ENCODE results near the gene HS6ST1. TPM values are rescaled to one million over a fixed set of nuclear protein-coding genes. Genes with fewer than 3 reads are reported as not detected.
"Not testable (repeated sequence)": the region's sequence is repeated elsewhere in the genome, so short reads cannot be mapped to it uniquely, and the experiment has no call there.

HS6ST1 gene
- total and polyA plus RNA-seq, 2 donors (not counting 1 experiment from before 2014, with no cell fraction given): 7.8 to 22.7 TPM

- H3K27me3 Mint-ChIP-seq; H3K27me3 ChIP-seq (replicated peaks in 1 of 4; ENCODE audit: control extremely low read depth in 1 of 4, control insufficient read depth in 3 of 4, insufficient read depth in 4 of 4, low read length in 3 of 4); H2AFZ ChIP-seq (ENCODE audit: insufficient read depth, low read depth, low read length, poor library complexity, severe bottlenecking); H3K79me2 ChIP-seq (ENCODE audit: control insufficient read depth, insufficient read depth, low read length); H3K4me1 ChIP-seq (ENCODE audit: control insufficient read depth in 2 of 2, insufficient read depth in 2 of 2, low read length in 2 of 2); intact Hi-C loops (cut with micrococcal nuclease); H3K4me3 ChIP-seq (ENCODE audit: control extremely low read depth in 1 of 5, extremely low read depth in 1 of 5, insufficient read depth in 1 of 5, low read depth in 2 of 5, low read length in 4 of 5); H3K9me3 ChIP-seq (ENCODE audit: control extremely low read depth in 1 of 3, control insufficient read depth in 2 of 3, insufficient read depth in 1 of 3, low read length in 2 of 3); H3K4me3 Mint-ChIP-seq; H4K20me1 ChIP-seq (ENCODE audit: control insufficient read depth, insufficient read depth, low read length, poor library complexity, severe bottlenecking); H3K4me1 Mint-ChIP-seq; H3K9me3 Mint-ChIP-seq (ENCODE audit: insufficient read depth); H3K4me2 ChIP-seq (replicated peaks; ENCODE audit: low read depth, low read length, poor library complexity, severe bottlenecking); H3K27ac Mint-ChIP-seq; ATAC-seq (ENCODE audit: low read depth); H3K27ac ChIP-seq (ENCODE audit: low read length in 2 of 2); POLR2A ChIA-PET; CTCF ChIA-PET; H3K36me3 ChIP-seq (replicated peaks in 1 of 2; ENCODE audit: control extremely low read depth in 1 of 2, control insufficient read depth in 1 of 2, extremely low read depth in 1 of 2, insufficient read depth in 2 of 2, low read length in 1 of 2); H3K9ac ChIP-seq (ENCODE audit: low read length); DNase-seq: not testable (repeated sequence)
- 89% methylated on average over 8 of the region's 11 CpGs for WGBS (ENCODE audit: insufficient coverage)
Measured at GRCh38 chr2:128267649-128268048, 51.0 kb downstream of the HS6ST1 start.

- H3K4me3 ChIP-seq (ENCODE audit: control extremely low read depth in 1 of 5, extremely low read depth in 1 of 5, insufficient read depth in 1 of 5, low read depth in 2 of 5, low read length in 4 of 5); intact Hi-C loops (cut with micrococcal nuclease); H2AFZ ChIP-seq (ENCODE audit: insufficient read depth, low read depth, low read length, poor library complexity, severe bottlenecking); POLR2A ChIA-PET; H3K9ac ChIP-seq (ENCODE audit: low read length); CTCF ChIA-PET; H3K4me2 ChIP-seq (replicated peaks; ENCODE audit: low read depth, low read length, poor library complexity, severe bottlenecking); DNase-seq; H3K9me3 Mint-ChIP-seq (ENCODE audit: insufficient read depth); H3K27me3 ChIP-seq (replicated peaks in 1 of 4; ENCODE audit: control extremely low read depth in 1 of 4, control insufficient read depth in 3 of 4, insufficient read depth in 4 of 4, low read length in 3 of 4); H3K4me3 Mint-ChIP-seq; H3K27me3 Mint-ChIP-seq; H3K4me1 Mint-ChIP-seq; H3K36me3 ChIP-seq (replicated peaks in 1 of 2; ENCODE audit: control extremely low read depth in 1 of 2, control insufficient read depth in 1 of 2, extremely low read depth in 1 of 2, insufficient read depth in 2 of 2, low read length in 1 of 2); ATAC-seq (ENCODE audit: low read depth); H3K27ac Mint-ChIP-seq; H3K4me1 ChIP-seq (ENCODE audit: control insufficient read depth in 2 of 2, insufficient read depth in 2 of 2, low read length in 2 of 2); H3K79me2 ChIP-seq (ENCODE audit: control insufficient read depth, insufficient read depth, low read length); H3K9me3 ChIP-seq (ENCODE audit: control extremely low read depth in 1 of 3, control insufficient read depth in 2 of 3, insufficient read depth in 1 of 3, low read length in 2 of 3); H4K20me1 ChIP-seq (ENCODE audit: control insufficient read depth, insufficient read depth, low read length, poor library complexity, severe bottlenecking); H3K27ac ChIP-seq (ENCODE audit: low read length in 2 of 2): not testable (repeated sequence)
- no CpG with 5 or more reads among the region's 9 CpGs for WGBS (ENCODE audit: insufficient coverage)
Measured at GRCh38 chr2:128267197-128267596, 51.5 kb downstream of the HS6ST1 start.

GRCh38 chr2:128266463-128266862 lies 52.2 kb downstream of the HS6ST1 start:
- DNase-seq; H3K9ac ChIP-seq (ENCODE audit: low read length); H3K27me3 Mint-ChIP-seq; H3K36me3 ChIP-seq (replicated peaks in 1 of 2; ENCODE audit: control extremely low read depth in 1 of 2, control insufficient read depth in 1 of 2, extremely low read depth in 1 of 2, insufficient read depth in 2 of 2, low read length in 1 of 2); H3K4me3 Mint-ChIP-seq; H2AFZ ChIP-seq (ENCODE audit: insufficient read depth, low read depth, low read length, poor library complexity, severe bottlenecking); POLR2A ChIA-PET; H3K4me2 ChIP-seq (replicated peaks; ENCODE audit: low read depth, low read length, poor library complexity, severe bottlenecking); CTCF ChIA-PET; H3K9me3 ChIP-seq (ENCODE audit: control extremely low read depth in 1 of 3, control insufficient read depth in 2 of 3, insufficient read depth in 1 of 3, low read length in 2 of 3); H4K20me1 ChIP-seq (ENCODE audit: control insufficient read depth, insufficient read depth, low read length, poor library complexity, severe bottlenecking); ATAC-seq (ENCODE audit: low read depth); H3K27ac ChIP-seq (ENCODE audit: low read length in 2 of 2); H3K4me3 ChIP-seq (ENCODE audit: control extremely low read depth in 1 of 5, extremely low read depth in 1 of 5, insufficient read depth in 1 of 5, low read depth in 2 of 5, low read length in 4 of 5); H3K27ac Mint-ChIP-seq; H3K27me3 ChIP-seq (replicated peaks in 1 of 4; ENCODE audit: control extremely low read depth in 1 of 4, control insufficient read depth in 3 of 4, insufficient read depth in 4 of 4, low read length in 3 of 4); H3K79me2 ChIP-seq (ENCODE audit: control insufficient read depth, insufficient read depth, low read length); H3K4me1 Mint-ChIP-seq; H3K9me3 Mint-ChIP-seq (ENCODE audit: insufficient read depth); intact Hi-C loops (cut with micrococcal nuclease); H3K4me1 ChIP-seq (ENCODE audit: control insufficient read depth in 2 of 2, insufficient read depth in 2 of 2, low read length in 2 of 2): not testable (repeated sequence)
- WGBS (ENCODE audit: insufficient coverage): 94% methylated on average over 5 of the region's 8 CpGs

GRCh38 chr2:128265608-128265993 lies 53.1 kb downstream of the HS6ST1 start:
- H3K9me3 ChIP-seq (ENCODE audit: control extremely low read depth in 1 of 3, control insufficient read depth in 2 of 3, insufficient read depth in 1 of 3, low read length in 2 of 3); H3K4me3 Mint-ChIP-seq; H3K4me1 ChIP-seq (ENCODE audit: control insufficient read depth in 2 of 2, insufficient read depth in 2 of 2, low read length in 2 of 2); intact Hi-C loops (cut with micrococcal nuclease); H3K79me2 ChIP-seq (ENCODE audit: control insufficient read depth, insufficient read depth, low read length); H3K9ac ChIP-seq (ENCODE audit: low read length); POLR2A ChIA-PET; H2AFZ ChIP-seq (ENCODE audit: insufficient read depth, low read depth, low read length, poor library complexity, severe bottlenecking); H3K9me3 Mint-ChIP-seq (ENCODE audit: insufficient read depth); H3K27me3 ChIP-seq (replicated peaks in 1 of 4; ENCODE audit: control extremely low read depth in 1 of 4, control insufficient read depth in 3 of 4, insufficient read depth in 4 of 4, low read length in 3 of 4); H3K4me2 ChIP-seq (replicated peaks; ENCODE audit: low read depth, low read length, poor library complexity, severe bottlenecking); H3K27me3 Mint-ChIP-seq; CTCF ChIA-PET; H4K20me1 ChIP-seq (ENCODE audit: control insufficient read depth, insufficient read depth, low read length, poor library complexity, severe bottlenecking); ATAC-seq (ENCODE audit: low read depth); H3K36me3 ChIP-seq (replicated peaks in 1 of 2; ENCODE audit: control extremely low read depth in 1 of 2, control insufficient read depth in 1 of 2, extremely low read depth in 1 of 2, insufficient read depth in 2 of 2, low read length in 1 of 2); H3K27ac ChIP-seq (ENCODE audit: low read length in 2 of 2); H3K4me3 ChIP-seq (ENCODE audit: control extremely low read depth in 1 of 5, extremely low read depth in 1 of 5, insufficient read depth in 1 of 5, low read depth in 2 of 5, low read length in 4 of 5); H3K4me1 Mint-ChIP-seq; DNase-seq; H3K27ac Mint-ChIP-seq: not testable (repeated sequence)
- no CpG with 5 or more reads among the region's 9 CpGs for WGBS (ENCODE audit: insufficient coverage)

All from B cell (primary cell).